ENCODE data around the gene PARD3.
"Not testable (repeated sequence)": the region's sequence is repeated elsewhere in the genome, so short reads cannot be mapped to it uniquely, and the experiment has no call there.

The PARD3 gene

GRCh38 chr10:34654211-34654610 lies 160.9 kb downstream of the PARD3 start:
- Histone ChIP-seq H3K4me1 (ENCODE audit: insufficient read depth, low read length) (peaks cover 62% of the 10 kb centered on the region), H3K36me3 (ENCODE audit: insufficient read depth, low read length) (no peaks in the 10 kb centered on the region), H3K27me3 (ENCODE audit: control insufficient read depth in 1 of 2, insufficient read depth in 2 of 2, low read length in 2 of 2) (no peaks in the 10 kb centered on the region), H3K9ac (ENCODE audit: low read length) (no peak overlapping the region), H3K9me3 (ENCODE audit: low read length) (no peaks in the 10 kb centered on the region), H3K4me3 (ENCODE audit: low read depth in 1 of 2, low read length in 2 of 2) (no peak overlapping the region), H3K27ac (ENCODE audit: low read depth, low read length) (no peak overlapping the region)

GRCh38 chr10:34653530-34653929 lies 161.6 kb downstream of the PARD3 start:
- Histone ChIP-seq H3K36me3 (ENCODE audit: insufficient read depth, low read length) (no peaks in the 10 kb centered on the region), H3K9ac (ENCODE audit: low read length) (no peak overlapping the region), H3K4me3 (ENCODE audit: low read depth in 1 of 2, low read length in 2 of 2) (no peak overlapping the region), H3K27me3 (ENCODE audit: control insufficient read depth in 1 of 2, insufficient read depth in 2 of 2, low read length in 2 of 2) (no peaks in the 10 kb centered on the region), H3K4me1 (ENCODE audit: insufficient read depth, low read length) (peaks cover 60% of the 10 kb centered on the region), H3K27ac (ENCODE audit: low read depth, low read length) (no peak overlapping the region), H3K9me3 (ENCODE audit: low read length) (no peaks in the 10 kb centered on the region)

DNA sequence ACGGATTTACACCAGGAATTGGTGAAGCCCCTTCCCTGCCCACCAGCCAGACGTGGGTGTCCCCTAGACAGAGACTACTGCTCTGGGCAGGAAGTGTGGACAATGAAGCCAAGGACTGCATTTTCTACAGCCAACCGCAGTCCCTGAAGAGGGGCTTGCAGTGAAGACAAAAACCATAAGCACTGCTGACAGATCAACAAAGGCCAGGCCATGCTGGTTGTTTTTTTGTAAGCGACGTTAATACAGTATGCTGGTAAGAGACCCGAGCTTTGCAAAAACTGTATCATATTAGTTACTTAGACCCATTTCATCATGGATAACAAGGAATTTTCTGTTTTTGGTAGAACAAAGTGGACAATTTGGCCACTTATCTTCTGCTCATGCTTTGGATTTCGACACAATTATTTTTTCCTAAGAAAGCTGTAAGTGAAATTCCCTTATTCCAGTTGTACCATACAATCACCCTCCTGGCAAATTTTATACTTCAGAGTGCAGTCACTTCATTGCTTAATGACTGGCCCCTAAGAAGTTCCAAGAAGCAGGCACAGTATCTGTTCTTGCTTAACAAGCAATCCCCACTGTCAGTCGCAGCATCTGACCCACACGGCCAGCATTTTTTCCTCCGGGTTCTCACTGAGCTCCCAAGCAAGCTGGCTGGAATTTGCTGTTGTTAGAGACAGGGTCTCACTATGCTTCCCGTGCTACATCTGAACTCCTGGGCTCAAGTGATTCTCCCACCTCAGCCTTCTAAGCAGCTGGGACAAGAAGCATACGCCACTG lies 163.5 kb downstream of the PARD3 start:
- Histone ChIP-seq H3K4me3 (ENCODE audit: low read depth in 1 of 2, low read length in 2 of 2) (peak overlapping the region in 1 of 2 donors; percentile 12), H3K27ac (ENCODE audit: low read depth, low read length) (peak overlapping the region; percentile 30), H3K9ac (ENCODE audit: low read length) (no peak overlapping the region), H3K4me1 (ENCODE audit: insufficient read depth, low read length) (peaks cover 65% of the 10 kb centered on the region), H3K27me3 (ENCODE audit: control insufficient read depth in 1 of 2, insufficient read depth in 2 of 2, low read length in 2 of 2) (no peaks in the 10 kb centered on the region), H3K9me3 (ENCODE audit: low read length) (no peaks in the 10 kb centered on the region), H3K36me3 (ENCODE audit: insufficient read depth, low read length) (no peaks in the 10 kb centered on the region)

DNA sequence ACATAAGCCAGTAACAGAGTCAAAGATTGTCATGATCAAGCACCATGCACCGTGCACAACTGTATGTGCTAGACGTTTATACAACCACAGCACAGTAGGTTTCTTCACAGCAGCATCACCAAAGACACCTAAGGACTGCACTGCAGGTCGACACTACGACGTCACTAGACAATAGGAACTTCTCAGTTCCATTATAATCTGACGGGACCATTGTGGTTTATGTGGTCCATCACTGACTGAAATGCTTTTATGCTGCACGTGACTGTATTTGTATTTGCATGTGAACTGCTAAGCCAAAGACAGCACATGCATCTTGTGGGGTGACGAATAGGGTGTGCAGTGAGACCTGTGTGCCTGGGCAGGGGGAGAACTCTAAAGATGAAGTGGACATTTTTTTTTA lies 164.9 kb downstream of the PARD3 start:
- H3K27ac ChIP-seq (ENCODE audit: low read depth, low read length) = no peak overlapping the region
- H3K36me3 ChIP-seq (ENCODE audit: insufficient read depth, low read length) = no peaks in the 10 kb centered on the region
- no peak overlapping the region for H3K4me3 ChIP-seq (ENCODE audit: low read depth in 1 of 2, low read length in 2 of 2)
- peaks cover 53% of the 10 kb centered on the region for H3K4me1 ChIP-seq (ENCODE audit: insufficient read depth, low read length)
- H3K9me3 ChIP-seq (ENCODE audit: low read length) = no peaks in the 10 kb centered on the region
- no peaks in the 10 kb centered on the region for H3K27me3 ChIP-seq (ENCODE audit: control insufficient read depth in 1 of 2, insufficient read depth in 2 of 2, low read length in 2 of 2)
- no peak overlapping the region for H3K9ac ChIP-seq (ENCODE audit: low read length)

- H3K9ac ChIP-seq (ENCODE audit: low read length) = no peak overlapping the region
- no peak overlapping the region for H3K27ac ChIP-seq (ENCODE audit: low read depth, low read length)
- H3K27me3 ChIP-seq (ENCODE audit: control insufficient read depth in 1 of 2, insufficient read depth in 2 of 2, low read length in 2 of 2) = no peaks in the 10 kb centered on the region
- peaks cover 46% of the 10 kb centered on the region for H3K4me1 ChIP-seq (ENCODE audit: insufficient read depth, low read length)
- H3K4me3 ChIP-seq (ENCODE audit: low read depth in 1 of 2, low read length in 2 of 2) = no peak overlapping the region
- H3K9me3 ChIP-seq (ENCODE audit: low read length) = no peaks in the 10 kb centered on the region
- no peaks in the 10 kb centered on the region for H3K36me3 ChIP-seq (ENCODE audit: insufficient read depth, low read length)
Observed at GRCh38 chr10:34649385-34649784, 165.7 kb downstream of the PARD3 start.

- no peaks in the 10 kb centered on the region for H3K36me3 ChIP-seq (ENCODE audit: insufficient read depth, low read length)
- no peak overlapping the region for H3K27ac ChIP-seq (ENCODE audit: low read depth, low read length)
- H3K27me3 ChIP-seq (ENCODE audit: control insufficient read depth in 1 of 2, insufficient read depth in 2 of 2, low read length in 2 of 2) = no peaks in the 10 kb centered on the region
- H3K9me3 ChIP-seq (ENCODE audit: low read length) = no peaks in the 10 kb centered on the region
- no peak overlapping the region for H3K4me3 ChIP-seq (ENCODE audit: low read depth in 1 of 2, low read length in 2 of 2)
- H3K4me1 ChIP-seq (ENCODE audit: insufficient read depth, low read length) = peaks cover 45% of the 10 kb centered on the region
- H3K9ac ChIP-seq (ENCODE audit: low read length) = no peak overlapping the region
Observed at GRCh38 chr10:34648919-34649318, 166.2 kb downstream of the PARD3 start.

GRCh38 chr10:34647875-34648865 lies 166.9 kb downstream of the PARD3 start:
- H3K27ac ChIP-seq (ENCODE audit: low read depth, low read length) = no peak overlapping the region
- H3K4me3 ChIP-seq (ENCODE audit: low read depth in 1 of 2, low read length in 2 of 2) = no peak overlapping the region
- no peaks in the 10 kb centered on the region for H3K27me3 ChIP-seq (ENCODE audit: control insufficient read depth in 1 of 2, insufficient read depth in 2 of 2, low read length in 2 of 2)
- H3K4me1 ChIP-seq (ENCODE audit: insufficient read depth, low read length) = peaks cover 42% of the 10 kb centered on the region
- H3K9me3 ChIP-seq (ENCODE audit: low read length) = no peaks in the 10 kb centered on the region
- no peak overlapping the region for H3K9ac ChIP-seq (ENCODE audit: low read length)
- no peaks in the 10 kb centered on the region for H3K36me3 ChIP-seq (ENCODE audit: insufficient read depth, low read length)

GRCh38 chr10:34647160-34647559 lies 167.9 kb downstream of the PARD3 start:
- H3K27ac ChIP-seq (ENCODE audit: low read depth, low read length) = no peak overlapping the region
- H3K27me3 ChIP-seq (ENCODE audit: control insufficient read depth in 1 of 2, insufficient read depth in 2 of 2, low read length in 2 of 2) = no peaks in the 10 kb centered on the region
- no peak overlapping the region for H3K9ac ChIP-seq (ENCODE audit: low read length)
- no peaks in the 10 kb centered on the region for H3K9me3 ChIP-seq (ENCODE audit: low read length)
- H3K4me3 ChIP-seq (ENCODE audit: low read depth in 1 of 2, low read length in 2 of 2) = no peak overlapping the region
- H3K36me3 ChIP-seq (ENCODE audit: insufficient read depth, low read length) = no peaks in the 10 kb centered on the region
- peaks cover 33% of the 10 kb centered on the region for H3K4me1 ChIP-seq (ENCODE audit: insufficient read depth, low read length)

- H3K27me3 ChIP-seq (ENCODE audit: control insufficient read depth in 1 of 2, insufficient read depth in 2 of 2, low read length in 2 of 2) = no peaks in the 10 kb centered on the region
- no peak overlapping the region for H3K9ac ChIP-seq (ENCODE audit: low read length)
- H3K4me1 ChIP-seq (ENCODE audit: insufficient read depth, low read length) = peaks cover 26% of the 10 kb centered on the region
- H3K36me3 ChIP-seq (ENCODE audit: insufficient read depth, low read length) = no peaks in the 10 kb centered on the region
- no peaks in the 10 kb centered on the region for H3K9me3 ChIP-seq (ENCODE audit: low read length)
- no peak overlapping the region for H3K27ac ChIP-seq (ENCODE audit: low read depth, low read length)
- H3K4me3 ChIP-seq (ENCODE audit: low read depth in 1 of 2, low read length in 2 of 2) = no peak overlapping the region
Observed at GRCh38 chr10:34646331-34646730, 168.8 kb downstream of the PARD3 start.

- not testable (repeated sequence) for H3K4me3 ChIP-seq (ENCODE audit: low read depth in 1 of 2, low read length in 2 of 2); H3K9ac ChIP-seq (ENCODE audit: low read length); H3K36me3 ChIP-seq (ENCODE audit: insufficient read depth, low read length); H3K27me3 ChIP-seq (ENCODE audit: control insufficient read depth in 1 of 2, insufficient read depth in 2 of 2, low read length in 2 of 2); H3K27ac ChIP-seq (ENCODE audit: low read depth, low read length); H3K9me3 ChIP-seq (ENCODE audit: low read length)
- H3K4me1 ChIP-seq (ENCODE audit: insufficient read depth, low read length) = peaks cover 23% of the 10 kb centered on the region
Observed at GRCh38 chr10:34644815-34645214, 170.3 kb downstream of the PARD3 start.

DNA sequence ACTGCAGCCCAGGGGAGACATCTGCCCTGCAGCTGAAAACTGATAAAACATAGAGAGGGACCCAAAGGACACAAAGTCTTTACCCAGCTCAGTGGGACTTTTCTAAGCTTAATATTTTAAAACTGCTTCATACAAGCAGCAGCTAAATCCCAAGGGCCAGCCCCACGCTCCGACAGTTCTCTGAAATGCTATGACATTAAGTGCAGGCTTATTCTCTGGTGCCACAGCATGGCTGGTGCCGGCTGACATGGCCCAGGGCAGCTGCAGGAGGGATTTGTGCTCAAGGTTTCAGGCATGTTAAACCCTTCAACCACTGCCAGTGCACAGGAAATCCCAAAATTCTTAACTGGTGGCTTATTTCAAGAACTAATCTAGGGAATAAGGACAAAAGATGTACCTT lies 170.9 kb downstream of the PARD3 start:
- no peaks in the 10 kb centered on the region for H3K36me3 ChIP-seq (ENCODE audit: insufficient read depth, low read length)
- H3K9ac ChIP-seq (ENCODE audit: low read length) = no peak overlapping the region
- peaks cover 23% of the 10 kb centered on the region for H3K4me1 ChIP-seq (ENCODE audit: insufficient read depth, low read length)

More for the DNA sequence above, 170.9 kb downstream of the PARD3 start:
- Histone ChIP-seq H3K27ac (ENCODE audit: low read depth, low read length) (no peak overlapping the region), H3K4me3 (ENCODE audit: low read depth in 1 of 2, low read length in 2 of 2) (no peak overlapping the region), H3K27me3 (ENCODE audit: control insufficient read depth in 1 of 2, insufficient read depth in 2 of 2, low read length in 2 of 2) (no peaks in the 10 kb centered on the region), H3K9me3 (ENCODE audit: low read length) (no peaks in the 10 kb centered on the region)

Measured in muscle layer of colon (tissue), 2 donors.